ENCODE results near the gene FES. TPM values are rescaled to one million over a fixed set of nuclear protein-coding genes. Genes with fewer than 3 reads are reported as not detected.
A peak's percentile ranks its signal among the peaks of the same experiment; 100 is the strongest.
"Not testable (repeated sequence)": the region's sequence is repeated elsewhere in the genome, so short reads cannot be mapped to it uniquely, and the experiment has no call there.

Gene FES
- total RNA-seq, 1 donor from 2014 or later, result 45.4 TPM

DNA sequence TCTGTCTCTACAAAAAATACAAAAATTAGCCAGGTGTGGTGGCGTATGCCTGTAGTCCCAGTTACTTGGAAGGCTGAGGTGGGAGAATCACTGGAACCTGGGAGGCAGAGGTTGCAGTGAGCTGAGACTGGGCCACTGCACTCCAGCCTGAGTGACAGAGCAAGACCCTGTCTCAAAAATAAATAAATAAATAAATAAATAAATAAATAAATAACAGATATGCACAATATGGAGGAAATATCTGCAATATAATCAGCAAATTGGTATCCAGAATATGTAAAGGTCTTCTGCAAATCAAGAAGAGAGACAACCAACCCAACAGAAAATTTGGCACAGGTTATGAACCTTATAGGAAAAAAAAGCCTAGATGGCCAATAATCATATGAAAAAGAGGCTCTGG is 34.9 kb upstream of the FES start:
- intact Hi-C loops (cut with micrococcal nuclease); H3K27me3 Mint-ChIP-seq (ENCODE audit: insufficient read depth); DNase-seq (ENCODE audit: low spot score); H3K9me3 Mint-ChIP-seq; H3K4me3 Mint-ChIP-seq: not testable (repeated sequence)
- H3K4me1 Mint-ChIP-seq (ENCODE audit: low read depth), result peaks cover 61% of the 10 kb centered on the region
- H3K36me3 Mint-ChIP-seq (ENCODE audit: low read depth), result peaks cover 35% of the 10 kb centered on the region
- peak overlapping the region; percentile 55 for H3K27ac Mint-ChIP-seq

DNA sequence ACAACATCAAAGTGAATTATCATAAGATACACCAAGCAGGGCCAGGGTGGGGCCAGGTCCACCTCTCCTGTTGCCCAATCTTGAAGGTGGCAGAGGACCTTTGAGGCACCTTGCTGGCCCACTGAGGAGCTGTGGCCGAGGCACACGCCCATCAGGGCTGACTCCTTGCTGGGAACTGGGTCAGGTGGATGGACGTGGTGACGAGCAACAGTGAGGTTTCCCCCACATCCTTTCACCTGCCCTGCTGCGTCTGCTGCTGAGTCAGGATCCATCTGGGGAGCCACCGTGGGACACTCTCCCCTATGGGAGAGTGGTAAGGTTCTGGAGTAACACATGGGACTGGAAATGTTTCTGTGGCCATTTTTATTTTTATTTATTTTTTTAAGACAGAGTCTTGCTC is 33.2 kb upstream of the FES start:
- DNase-seq (ENCODE audit: low spot score), result peak; percentile 67
- Mint-ChIP-seq H3K4me3 (peak overlapping the region; percentile 63), H3K9me3 (peaks cover 4% of the 10 kb centered on the region), H3K36me3 (ENCODE audit: low read depth) (peaks cover 33% of the 10 kb centered on the region), H3K27me3 (ENCODE audit: insufficient read depth) (peaks cover 1% of the 10 kb centered on the region), H3K27ac (peak overlapping the region; percentile 96), H3K4me1 (ENCODE audit: low read depth) (peaks cover 64% of the 10 kb centered on the region)
- intact Hi-C loops (cut with micrococcal nuclease), result no loop called here

DNA sequence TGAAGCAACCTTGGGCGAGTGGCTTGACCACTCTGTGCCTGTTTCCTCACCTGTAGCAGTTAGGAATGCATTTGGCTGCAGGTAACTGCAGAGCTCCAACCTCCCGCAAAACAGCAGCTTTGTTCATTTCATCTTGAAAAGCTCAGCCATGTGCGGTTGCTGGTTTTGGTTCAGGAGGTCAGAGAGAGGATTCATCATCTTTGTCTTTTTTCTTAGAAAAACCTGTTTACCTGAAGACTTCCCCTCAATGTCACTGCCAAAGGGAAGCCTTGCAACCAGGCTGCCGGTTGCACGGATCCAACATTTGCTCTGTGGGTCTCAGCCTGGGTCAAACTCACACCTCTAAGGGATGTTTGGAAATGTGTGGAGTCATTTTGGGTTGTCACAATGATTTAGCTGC is 32.4 kb upstream of the FES start:
- no peak for DNase-seq (ENCODE audit: low spot score)
- H3K9me3 Mint-ChIP-seq, result peaks cover 4% of the 10 kb centered on the region
- H3K4me1 Mint-ChIP-seq (ENCODE audit: low read depth), result peaks cover 67% of the 10 kb centered on the region
- H3K4me3 Mint-ChIP-seq, result peak overlapping the region; percentile 63
- H3K27me3 Mint-ChIP-seq (ENCODE audit: insufficient read depth), result peaks cover 1% of the 10 kb centered on the region
- H3K36me3 Mint-ChIP-seq (ENCODE audit: low read depth), result peaks cover 30% of the 10 kb centered on the region
- H3K27ac Mint-ChIP-seq, result peak overlapping the region; percentile 96
- intact Hi-C loops (cut with micrococcal nuclease), result loop anchor here (1.0 to 2.0 kb wide), 8 partner anchors 14 to 191 kb away; partner anchors contain the start of gene BLM

GRCh38 chr15:90855139-90855538 is 29.2 kb upstream of the FES start:
- intact Hi-C loops (cut with micrococcal nuclease), result no loop called here
- Mint-ChIP-seq H3K27ac (peak overlapping the region; percentile 99), H3K36me3 (ENCODE audit: low read depth) (peaks cover 29% of the 10 kb centered on the region), H3K4me1 (ENCODE audit: low read depth) (peaks cover 86% of the 10 kb centered on the region), H3K9me3 (peaks cover 4% of the 10 kb centered on the region), H3K27me3 (ENCODE audit: insufficient read depth) (peaks cover 1% of the 10 kb centered on the region), H3K4me3 (peak overlapping the region; percentile 42)
- no peak for DNase-seq (ENCODE audit: low spot score)

- intact Hi-C loops (cut with micrococcal nuclease), result no loop called here
- no peak overlapping the region for H3K4me3 Mint-ChIP-seq
- peaks cover 4% of the 10 kb centered on the region for H3K9me3 Mint-ChIP-seq
- peaks cover 25% of the 10 kb centered on the region for H3K36me3 Mint-ChIP-seq (ENCODE audit: low read depth)
- peaks cover 1% of the 10 kb centered on the region for H3K27me3 Mint-ChIP-seq (ENCODE audit: insufficient read depth)
- H3K27ac Mint-ChIP-seq, result peak overlapping the region; percentile 91
- peaks cover 83% of the 10 kb centered on the region for H3K4me1 Mint-ChIP-seq (ENCODE audit: low read depth)
- DNase-seq (ENCODE audit: low spot score), result no peak
Measured at GRCh38 chr15:90857337-90857736, 27.0 kb upstream of the FES start.

- peak overlapping the region; percentile 37 for H3K4me3 Mint-ChIP-seq
- no peak for DNase-seq (ENCODE audit: low spot score)
- peaks cover 24% of the 10 kb centered on the region for H3K36me3 Mint-ChIP-seq (ENCODE audit: low read depth)
- no peaks in the 10 kb centered on the region for H3K27me3 Mint-ChIP-seq (ENCODE audit: insufficient read depth)
- peak overlapping the region; percentile 91 for H3K27ac Mint-ChIP-seq
- peaks cover 83% of the 10 kb centered on the region for H3K4me1 Mint-ChIP-seq (ENCODE audit: low read depth)
- peaks cover 4% of the 10 kb centered on the region for H3K9me3 Mint-ChIP-seq
- intact Hi-C loops (cut with micrococcal nuclease), result no loop called here
Measured at GRCh38 chr15:90857883-90858443, 26.3 kb upstream of the FES start.

GRCh38 chr15:90859234-90860131 is 24.8 kb upstream of the FES start:
- peaks cover 87% of the 10 kb centered on the region for H3K4me1 Mint-ChIP-seq (ENCODE audit: low read depth)
- peak overlapping the region; percentile 13 for H3K4me3 Mint-ChIP-seq

GRCh38 chr15:90860450-90860849 is 23.9 kb upstream of the FES start:
- H3K27me3 Mint-ChIP-seq (ENCODE audit: insufficient read depth), result no peaks in the 10 kb centered on the region
- H3K4me1 Mint-ChIP-seq (ENCODE audit: low read depth), result peaks cover 78% of the 10 kb centered on the region
- intact Hi-C loops (cut with micrococcal nuclease), result no loop called here
- peaks cover 15% of the 10 kb centered on the region for H3K36me3 Mint-ChIP-seq (ENCODE audit: low read depth)
- no peak for DNase-seq (ENCODE audit: low spot score)
- peak overlapping the region; percentile 35 for H3K27ac Mint-ChIP-seq
- no peaks in the 10 kb centered on the region for H3K9me3 Mint-ChIP-seq
- H3K4me3 Mint-ChIP-seq, result no peak overlapping the region

More at GRCh38 chr15:90859234-90860131, 24.8 kb upstream of the FES start:
- no peak for DNase-seq (ENCODE audit: low spot score)
- H3K9me3 Mint-ChIP-seq, result peaks cover 1% of the 10 kb centered on the region
- no peaks in the 10 kb centered on the region for H3K27me3 Mint-ChIP-seq (ENCODE audit: insufficient read depth)
- H3K27ac Mint-ChIP-seq, result peak overlapping the region; percentile 88
- peaks cover 18% of the 10 kb centered on the region for H3K36me3 Mint-ChIP-seq (ENCODE audit: low read depth)
- intact Hi-C loops (cut with micrococcal nuclease), result no loop called here

- Mint-ChIP-seq H3K4me1 (ENCODE audit: low read depth) (peaks cover 71% of the 10 kb centered on the region), H3K36me3 (ENCODE audit: low read depth) (peaks cover 15% of the 10 kb centered on the region), H3K27ac (peak overlapping the region; percentile 55), H3K9me3 (no peaks in the 10 kb centered on the region), H3K4me3 (no peak overlapping the region), H3K27me3 (ENCODE audit: insufficient read depth) (no peaks in the 10 kb centered on the region)
- intact Hi-C loops (cut with micrococcal nuclease), result no loop called here
- no peak for DNase-seq (ENCODE audit: low spot score)
Measured at GRCh38 chr15:90860942-90861675, 23.2 kb upstream of the FES start.

- H3K36me3 Mint-ChIP-seq (ENCODE audit: low read depth), result peaks cover 15% of the 10 kb centered on the region
- H3K4me3 Mint-ChIP-seq, result peak overlapping the region; percentile 0
- H3K27me3 Mint-ChIP-seq (ENCODE audit: insufficient read depth), result no peaks in the 10 kb centered on the region
- intact Hi-C loops (cut with micrococcal nuclease), result no loop called here
- H3K4me1 Mint-ChIP-seq (ENCODE audit: low read depth), result peaks cover 69% of the 10 kb centered on the region
- peak overlapping the region; percentile 61 for H3K27ac Mint-ChIP-seq
- DNase-seq (ENCODE audit: low spot score), result no peak
- no peaks in the 10 kb centered on the region for H3K9me3 Mint-ChIP-seq
Measured at GRCh38 chr15:90862487-90862886, 21.8 kb upstream of the FES start.

DNA sequence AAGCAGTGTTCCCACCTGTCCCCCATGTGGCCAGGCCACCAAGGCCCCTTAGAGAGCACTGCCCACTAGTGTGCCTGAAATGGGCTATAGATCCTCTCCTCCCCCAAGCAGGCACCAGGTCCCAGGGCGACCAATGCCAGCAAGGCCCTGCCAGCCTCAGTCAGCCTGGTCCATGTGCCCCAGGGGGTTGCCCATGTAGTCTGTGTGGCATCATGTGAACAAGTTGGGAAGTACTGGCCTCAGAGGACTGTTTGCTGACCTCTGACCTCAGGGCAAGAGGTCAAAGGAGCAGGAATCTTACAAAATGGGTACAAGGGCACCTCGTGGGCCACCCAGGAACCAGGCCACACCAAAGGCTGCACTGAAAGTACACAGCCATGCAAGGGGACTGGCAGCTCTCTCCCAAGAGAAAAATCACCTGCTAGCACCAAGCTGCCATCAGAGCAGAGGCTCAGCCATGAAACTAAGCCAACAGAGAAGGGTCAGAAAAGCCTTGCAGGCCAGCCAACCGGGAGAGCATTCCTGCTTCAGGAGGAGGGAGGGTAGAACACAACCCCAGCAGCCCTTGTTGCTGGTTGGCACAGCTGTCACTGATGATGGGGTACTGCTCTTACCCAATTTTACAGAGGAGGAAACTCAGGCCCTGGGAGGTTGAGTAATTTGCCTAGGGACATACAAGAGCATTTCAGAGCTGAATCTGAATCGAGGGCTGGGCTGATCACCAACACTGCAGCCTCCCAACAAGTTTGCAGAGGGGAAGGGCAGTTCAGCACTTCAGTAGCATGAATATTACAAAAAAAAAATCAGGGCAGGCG is 21.1 kb upstream of the FES start:
- peaks cover 69% of the 10 kb centered on the region for H3K4me1 Mint-ChIP-seq (ENCODE audit: low read depth)

GRCh38 chr15:90863987-90864386 is 20.3 kb upstream of the FES start:
- intact Hi-C loops (cut with micrococcal nuclease), result no loop called here
- Mint-ChIP-seq H3K27ac (peak overlapping the region; percentile 84), H3K4me3 (no peak overlapping the region), H3K36me3 (ENCODE audit: low read depth) (peaks cover 13% of the 10 kb centered on the region), H3K4me1 (ENCODE audit: low read depth) (peaks cover 73% of the 10 kb centered on the region), H3K9me3 (no peaks in the 10 kb centered on the region), H3K27me3 (ENCODE audit: insufficient read depth) (no peaks in the 10 kb centered on the region)
- DNase-seq (ENCODE audit: low spot score), result no peak

More for the DNA sequence above, 21.1 kb upstream of the FES start:
- Mint-ChIP-seq H3K4me3 (peak overlapping the region; percentile 26), H3K27me3 (ENCODE audit: insufficient read depth) (no peaks in the 10 kb centered on the region), H3K36me3 (ENCODE audit: low read depth) (peaks cover 11% of the 10 kb centered on the region), H3K9me3 (no peaks in the 10 kb centered on the region), H3K27ac (peak overlapping the region; percentile 84)
- no peak for DNase-seq (ENCODE audit: low spot score)
- intact Hi-C loops (cut with micrococcal nuclease), result no loop called here
